H7 (cell line): Measurements from ENCODE around the gene SUSD1. TPM values are rescaled to one million over a fixed set of nuclear protein-coding genes. Genes with fewer than 3 reads are reported as not detected.
A peak's percentile ranks its signal among the peaks of the same experiment; 100 is the strongest.
"Not testable (repeated sequence)": the region's sequence is repeated elsewhere in the genome, so short reads cannot be mapped to it uniquely, and the experiment has no call there.

Source experiments
- DNase-seq: peaks from one replicate; pipeline ENCODE4 v3.0.0; 2012
- H3K27me3 ChIP-seq: 2 replicates; pipeline ENCODE4 v1.6.0; 2011; ENCODE audit warnings: mild to moderate bottlenecking, low read length; ENCODE audit not compliant: control insufficient read depth, insufficient read depth
- H3K36me3 ChIP-seq: replicated peaks from 2 replicates; pipeline ENCODE4 v1.5.1; 2011; ENCODE audit warnings: low read length; ENCODE audit not compliant: control insufficient read depth, insufficient read depth
- H3K4me3 ChIP-seq: 2 replicates; pipeline ENCODE4 v1.5.1; 2011; ENCODE audit warnings: low read depth, mild to moderate bottlenecking, control low read depth, low read length, moderate library complexity; ENCODE audit not compliant: insufficient read depth
- total RNA-seq: library from RNA; depleted of rRNA; stranded (reverse); fragments of >200 nt; shearing (Covaris generic); gene quantifications from 2 replicates; pipeline ENCODE4 v1.2.3, GENCODE V29; 2014

SUSD1 gene
- total RNA-seq, 1 experiment from 2014 or later = 3.0 TPM

DNA sequence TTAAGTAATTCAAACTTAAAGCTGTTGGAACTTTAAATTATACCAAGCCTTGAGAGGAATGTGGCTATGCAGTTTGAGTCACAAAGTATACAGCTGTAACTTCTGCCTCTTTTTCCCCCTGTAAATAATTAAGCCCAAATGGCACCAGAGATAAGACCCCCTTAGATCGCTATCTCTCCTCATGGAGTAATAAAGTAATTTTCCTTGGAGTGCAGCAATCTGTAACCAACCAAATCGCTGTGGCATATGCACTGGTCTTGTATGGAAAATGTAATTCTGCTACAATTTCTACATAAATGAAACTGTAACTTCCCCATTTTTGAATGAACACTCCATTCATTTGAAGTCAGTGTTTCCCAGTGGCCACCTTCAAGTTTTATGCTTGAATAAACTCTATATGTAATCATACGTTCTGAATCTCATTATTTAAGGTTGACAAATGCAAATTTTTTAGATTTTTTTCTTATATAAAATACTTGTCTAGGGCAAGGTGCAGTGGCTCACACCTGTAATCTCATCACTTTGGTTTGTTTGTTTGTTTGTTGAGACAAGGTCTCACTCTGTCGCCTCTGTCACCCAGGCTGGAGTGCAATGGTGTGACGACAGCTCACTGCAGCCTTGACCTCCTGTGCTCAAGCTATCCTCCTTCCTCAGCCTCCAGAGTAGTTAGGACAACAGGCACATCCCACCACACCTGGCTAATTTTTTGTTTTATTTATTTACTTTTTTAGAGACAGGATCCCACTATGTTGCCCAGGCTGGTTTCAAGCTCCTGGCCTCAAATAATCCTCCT is 12.3 kb downstream of the SUSD1 start:
- no peak for DNase-seq
- Histone ChIP-seq H3K27me3 (no peaks in the 10 kb centered on the region), H3K4me3 (no peak overlapping the region), H3K36me3 (no peaks in the 10 kb centered on the region)

DNA sequence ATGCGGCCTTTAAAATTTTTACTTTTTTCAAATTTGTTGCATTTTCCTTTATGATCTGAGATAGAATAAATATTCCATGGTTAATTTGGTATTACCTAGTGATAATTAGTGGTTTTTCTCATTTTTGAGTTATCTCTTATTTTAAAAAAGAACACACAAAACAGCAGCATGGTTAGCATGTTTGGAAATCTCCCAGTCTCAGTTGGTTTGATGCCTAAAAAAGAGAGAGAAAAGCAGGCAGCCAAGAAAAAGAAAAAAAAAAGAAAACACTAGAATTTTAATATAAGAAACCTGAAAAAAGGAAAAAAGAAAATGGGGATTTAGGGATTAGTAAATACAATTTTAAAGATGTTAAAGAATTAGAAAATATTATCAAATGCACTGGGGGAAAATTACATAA is 15.3 kb downstream of the SUSD1 start:
- Histone ChIP-seq H3K27me3 (no peaks in the 10 kb centered on the region), H3K4me3 (no peak overlapping the region), H3K36me3 (no peaks in the 10 kb centered on the region)
- no peak for DNase-seq

DNA sequence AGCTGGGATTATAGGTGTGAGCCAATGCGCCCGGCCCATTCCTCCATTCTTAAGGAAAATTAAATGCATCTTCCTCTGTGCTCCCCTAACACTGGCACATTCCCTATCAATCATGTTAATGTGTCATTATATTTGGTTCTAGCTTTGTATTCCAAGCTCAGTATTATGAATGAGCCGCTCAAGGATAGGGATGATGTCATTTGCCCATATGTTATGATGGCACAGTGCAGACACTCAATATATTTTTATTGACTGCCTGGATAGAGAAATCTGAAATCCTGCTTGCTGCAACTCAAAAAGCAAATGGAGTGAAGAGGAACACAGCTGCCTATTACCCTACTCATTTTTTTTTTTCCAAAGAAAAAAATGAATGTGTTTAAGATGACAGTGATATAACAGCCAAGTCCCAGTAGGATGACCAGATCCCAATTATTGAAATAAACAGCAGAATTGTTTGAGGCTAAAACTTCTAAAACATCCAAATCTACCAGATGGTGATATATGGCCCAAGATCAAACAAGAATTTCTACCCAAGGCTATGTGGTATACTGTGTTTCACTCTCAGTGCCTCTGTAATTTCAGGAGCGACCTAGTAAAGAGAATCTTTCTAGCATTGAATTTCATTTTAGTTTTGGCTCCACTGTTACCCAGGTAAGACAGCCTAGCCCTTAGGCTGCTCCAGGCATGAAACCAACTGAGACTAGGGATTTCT is 16.3 kb downstream of the SUSD1 start:
- H3K36me3 ChIP-seq = no peaks in the 10 kb centered on the region
- H3K27me3 ChIP-seq = no peaks in the 10 kb centered on the region
- H3K4me3 ChIP-seq = no peak overlapping the region
- no peak for DNase-seq

DNA sequence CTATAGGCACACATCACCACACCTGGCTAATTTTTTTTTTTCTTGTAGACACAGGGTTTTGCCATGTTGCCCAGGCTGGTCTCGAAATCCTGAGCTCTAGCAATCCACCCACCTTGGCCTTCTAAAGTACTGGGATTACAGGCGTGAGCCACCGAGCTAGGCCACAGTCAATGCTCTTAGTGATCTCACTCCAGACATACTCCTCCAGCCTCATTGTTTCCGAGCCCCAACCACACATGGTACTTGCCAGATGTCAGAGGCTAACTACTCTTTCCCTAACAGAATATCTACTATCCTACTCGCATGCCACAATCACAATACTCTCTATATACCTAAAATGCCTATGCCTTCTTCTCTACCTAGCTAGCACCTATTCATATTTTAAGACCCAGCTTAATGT is 17.1 kb downstream of the SUSD1 start:
- no peaks in the 10 kb centered on the region for H3K27me3 ChIP-seq
- DNase-seq = no peak
- no peaks in the 10 kb centered on the region for H3K36me3 ChIP-seq
- no peak overlapping the region for H3K4me3 ChIP-seq

DNA sequence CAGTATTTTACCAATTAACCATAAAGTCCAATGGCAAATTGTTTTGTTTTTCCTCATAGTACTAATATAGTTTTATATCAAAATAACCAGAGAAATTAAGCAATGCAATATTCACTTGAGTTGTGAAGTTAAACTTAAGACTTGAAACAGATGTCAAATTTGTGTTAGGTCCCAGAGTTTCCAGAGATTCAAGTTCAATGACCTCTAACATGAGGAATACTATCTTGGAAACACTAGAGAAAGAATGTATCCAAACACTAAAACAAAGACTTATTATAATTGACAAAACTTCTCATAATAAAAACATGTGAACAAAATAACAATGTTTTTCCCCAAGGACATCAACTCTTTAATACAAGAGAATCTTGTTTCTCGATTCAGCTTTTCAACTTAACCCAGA is 18.0 kb downstream of the SUSD1 start:
- no peak overlapping the region for H3K4me3 ChIP-seq
- no peak for DNase-seq
- no peaks in the 10 kb centered on the region for H3K27me3 ChIP-seq
- H3K36me3 ChIP-seq = no peaks in the 10 kb centered on the region

DNA sequence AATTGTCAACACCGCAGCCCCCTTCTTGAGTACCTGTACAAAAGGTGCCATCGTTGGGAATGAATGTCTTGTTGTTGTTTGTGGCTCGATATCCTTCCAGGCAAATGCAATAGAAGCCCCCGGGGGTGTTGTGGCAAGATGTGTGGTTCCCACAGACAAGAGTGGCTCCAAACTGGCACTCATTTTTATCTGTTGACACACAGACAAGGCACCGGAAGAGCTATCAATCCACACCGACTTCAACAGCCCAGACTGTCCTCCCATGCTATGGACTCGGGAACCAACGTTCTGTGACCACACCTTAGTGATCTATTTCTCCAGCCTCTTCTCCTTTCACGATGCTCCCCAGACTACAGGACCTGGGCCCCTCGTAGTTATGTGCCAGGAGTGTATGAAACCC is 25.9 kb downstream of the SUSD1 start:
- H3K27me3 ChIP-seq = no peaks in the 10 kb centered on the region
- no peak for DNase-seq
- no peak overlapping the region for H3K4me3 ChIP-seq
- H3K36me3 ChIP-seq = no peaks in the 10 kb centered on the region

DNA sequence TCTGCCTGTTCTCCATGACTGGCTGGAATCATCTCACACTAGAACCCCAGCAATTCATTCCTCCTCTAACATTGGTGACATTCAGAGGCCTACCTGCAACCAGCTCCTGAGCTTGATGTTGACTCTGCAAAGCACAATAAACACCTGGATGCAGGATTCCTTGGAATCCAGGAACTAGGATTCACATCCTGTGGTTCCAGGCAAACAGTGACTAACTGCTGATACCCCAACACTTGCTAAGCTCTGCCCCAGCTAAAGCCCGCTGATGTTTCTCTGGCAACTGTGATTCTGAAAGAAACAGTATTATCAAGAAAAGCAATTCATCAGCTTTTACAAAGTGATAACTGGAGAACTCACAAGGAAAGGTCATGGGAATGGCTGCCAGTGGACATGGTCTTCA is 29.2 kb downstream of the SUSD1 start:
- Histone ChIP-seq H3K36me3 (no peaks in the 10 kb centered on the region), H3K27me3 (no peaks in the 10 kb centered on the region)
- DNase-seq = peak; percentile 3

DNA sequence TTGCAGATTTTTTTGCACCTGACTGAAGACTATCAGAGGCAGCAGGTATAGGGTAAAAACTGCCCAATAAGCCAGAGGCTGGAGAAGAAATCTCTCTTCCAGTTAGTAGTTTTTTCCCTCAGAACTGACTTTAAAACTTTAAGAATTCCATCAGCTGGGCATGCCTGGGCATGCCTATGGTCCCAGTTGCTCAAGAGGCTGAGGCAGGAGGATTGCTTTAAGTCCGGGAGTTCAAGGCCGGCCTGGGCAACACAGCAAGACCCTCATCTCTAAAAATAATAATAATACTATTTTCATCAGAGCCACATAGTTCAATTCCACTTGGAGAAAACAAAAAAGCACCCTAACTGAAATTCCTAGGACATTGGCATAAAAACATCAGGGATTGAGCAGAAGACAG is 30.3 kb downstream of the SUSD1 start:
- Histone ChIP-seq H3K36me3 (no peaks in the 10 kb centered on the region), H3K27me3 (no peaks in the 10 kb centered on the region), H3K4me3 (no peak overlapping the region)
- no peak for DNase-seq

More for the DNA sequence above, 29.2 kb downstream of the SUSD1 start:
- H3K4me3 ChIP-seq = no peak overlapping the region

DNA sequence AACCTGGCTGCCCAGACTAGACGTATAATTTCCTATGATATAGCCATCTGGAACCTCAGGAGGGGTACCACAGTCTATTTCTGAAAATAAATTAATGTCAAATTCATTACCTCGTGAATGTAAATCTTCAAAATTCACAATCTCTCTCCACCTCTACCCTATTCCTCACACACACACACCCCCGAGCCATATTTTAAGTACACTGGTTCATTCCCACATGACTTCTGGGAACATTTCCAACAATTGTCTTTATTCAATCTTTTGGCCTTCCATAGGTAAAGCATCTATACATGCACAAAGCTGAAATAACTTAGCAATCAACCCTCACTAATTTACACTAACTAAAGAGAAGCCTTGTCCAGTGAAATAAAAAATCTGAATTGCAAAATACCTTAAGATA is 32.7 kb downstream of the SUSD1 start:
- H3K27me3 ChIP-seq = no peaks in the 10 kb centered on the region
- no peaks in the 10 kb centered on the region for H3K36me3 ChIP-seq
- no peak for DNase-seq
- H3K4me3 ChIP-seq = no peak overlapping the region

DNA sequence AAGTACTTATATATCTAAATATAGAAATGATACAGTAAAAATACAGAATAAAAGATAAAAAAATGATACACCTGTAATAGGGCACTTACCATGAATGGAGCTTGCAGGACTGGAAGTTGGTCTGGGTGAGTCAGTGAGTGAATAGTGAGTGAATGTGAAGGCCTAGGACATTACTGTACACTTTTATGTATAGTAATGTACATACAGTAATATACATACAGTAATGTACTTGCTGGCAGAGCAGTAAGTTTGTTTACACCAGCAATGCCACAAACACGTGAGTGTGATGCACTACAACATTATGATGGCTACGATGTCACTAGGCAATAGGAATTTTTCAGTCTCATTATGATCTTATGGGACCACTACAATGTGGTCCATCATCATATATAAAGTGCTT is 34.2 kb downstream of the SUSD1 start:
- Histone ChIP-seq H3K4me3 (no peak overlapping the region), H3K36me3 (no peaks in the 10 kb centered on the region), H3K27me3 (no peaks in the 10 kb centered on the region)
- DNase-seq = no peak

DNA sequence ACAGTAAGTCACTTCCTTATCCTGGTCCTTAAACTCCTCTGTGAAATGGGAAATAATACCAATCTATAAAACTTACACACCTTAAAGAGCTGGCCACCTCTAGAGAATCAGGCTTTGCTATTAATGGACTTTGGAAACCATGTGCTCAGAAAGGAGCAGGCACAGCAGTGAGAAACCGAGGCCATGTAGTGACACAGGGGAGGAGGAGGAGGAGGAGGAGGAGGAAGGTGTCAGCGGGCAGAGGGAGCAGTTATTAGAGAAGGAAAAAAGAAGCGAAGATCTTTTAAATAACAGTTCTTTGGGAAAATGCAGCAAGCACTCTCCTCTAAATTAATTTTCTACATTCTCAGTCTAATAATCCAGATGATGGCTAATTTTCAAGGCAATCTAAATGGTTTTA is 38.0 kb downstream of the SUSD1 start:
- no peak for DNase-seq
- H3K36me3 ChIP-seq = no peaks in the 10 kb centered on the region
- H3K4me3 ChIP-seq = no peak overlapping the region
- no peaks in the 10 kb centered on the region for H3K27me3 ChIP-seq

DNA sequence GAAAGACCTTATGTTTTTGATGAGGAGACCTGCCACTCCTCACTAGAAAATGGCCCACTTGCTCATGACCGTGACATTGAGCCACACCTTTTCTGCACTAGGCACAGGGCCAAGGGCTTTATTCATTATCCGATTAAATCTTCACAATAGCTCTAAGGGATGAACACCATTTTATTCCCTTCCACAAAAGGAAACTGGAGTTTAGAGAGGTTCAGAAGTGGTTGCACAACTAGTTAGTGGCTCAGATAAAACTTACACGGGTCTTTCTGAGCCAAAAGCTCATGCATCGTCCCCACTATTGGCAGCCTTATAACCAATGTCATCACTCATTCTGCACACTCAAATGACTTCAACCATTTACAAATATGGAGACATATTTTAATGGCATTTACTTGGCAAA is 39.4 kb downstream of the SUSD1 start:
- Histone ChIP-seq H3K36me3 (no peaks in the 10 kb centered on the region), H3K4me3 (no peak overlapping the region), H3K27me3 (no peaks in the 10 kb centered on the region)
- no peak for DNase-seq

DNA sequence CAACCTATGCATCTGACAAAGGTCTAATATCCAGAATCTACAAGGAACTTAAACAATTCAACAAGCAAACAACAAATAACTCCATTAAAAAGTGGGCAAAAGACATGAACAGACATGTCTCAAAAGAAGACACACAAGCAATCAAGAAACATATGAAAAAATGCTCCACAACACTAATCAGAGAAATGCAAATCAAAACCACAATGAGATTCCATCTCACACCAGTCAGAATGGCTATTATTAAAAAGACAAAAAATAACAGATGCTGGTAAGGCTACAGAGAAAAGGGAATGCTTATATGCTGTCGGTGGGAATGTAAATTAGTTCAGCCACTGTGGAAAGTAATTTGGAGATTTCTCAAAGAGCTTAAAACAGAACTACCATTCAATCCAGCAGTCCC is 41.3 kb downstream of the SUSD1 start:
- DNase-seq, H3K36me3 ChIP-seq, H3K27me3 ChIP-seq, H3K4me3 ChIP-seq: not testable (repeated sequence)

DNA sequence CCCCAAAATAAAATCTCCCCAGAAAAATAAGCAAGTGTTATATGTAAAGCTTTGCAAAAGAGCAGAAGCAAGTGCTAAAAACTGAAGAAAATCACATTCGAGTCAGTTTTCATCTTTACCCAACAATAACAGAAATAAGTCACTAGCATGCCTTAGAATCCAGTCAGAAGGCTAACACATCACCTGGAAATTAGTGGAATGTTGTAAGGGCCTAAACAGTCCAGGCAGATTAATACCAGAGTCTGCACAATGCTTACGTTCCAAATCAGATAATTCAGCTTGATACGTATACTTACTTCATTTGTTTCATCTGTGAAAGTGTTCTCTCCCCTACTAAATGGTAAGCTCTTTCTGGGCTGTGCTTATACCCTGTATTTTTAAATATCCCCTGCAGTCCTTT is 42.7 kb downstream of the SUSD1 start:
- Histone ChIP-seq H3K36me3 (no peaks in the 10 kb centered on the region), H3K27me3 (no peaks in the 10 kb centered on the region), H3K4me3 (no peak overlapping the region)
- DNase-seq = no peak

DNA sequence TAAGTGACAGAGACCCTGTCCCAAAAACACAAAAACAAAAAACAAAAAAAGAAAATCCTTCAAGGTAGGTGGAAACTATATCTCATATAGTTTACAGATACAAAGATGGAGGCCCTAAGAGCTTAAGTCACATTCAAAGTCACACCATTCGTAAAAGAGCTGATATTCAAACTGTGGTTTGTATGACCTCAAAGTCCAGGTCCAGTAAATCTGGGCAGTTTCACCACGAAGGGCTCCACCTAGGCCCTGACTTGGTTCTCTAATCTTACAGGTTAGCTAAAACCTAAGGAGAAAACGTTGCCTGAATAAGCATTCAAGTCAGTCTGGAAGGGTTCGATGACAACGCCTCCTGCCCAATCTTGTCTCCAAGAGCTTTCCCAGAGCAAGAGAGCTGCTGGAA is 44.1 kb downstream of the SUSD1 start:
- DNase-seq = no peak
- no peaks in the 10 kb centered on the region for H3K27me3 ChIP-seq
- no peak overlapping the region for H3K4me3 ChIP-seq
- no peaks in the 10 kb centered on the region for H3K36me3 ChIP-seq
